Cardiac muscle cell (in vitro differentiated cells and primary cell): ENCODE data around the gene MINDY4. TPM values are rescaled to one million over a fixed set of nuclear protein-coding genes. Genes with fewer than 3 reads are reported as not detected.

Source experiments
- DNase-seq, 2 donors: peaks; one replicate each; pipeline versions ENCODE4 v3.0.0 to v3.0.0-alpha.2; 2010 to 2017; ENCODE audit warnings: low read depth in 1 of 2, low spot score in 1 of 2
- H3K27ac ChIP-seq: fragments of 200-600 bp; sonication (generic); 2 replicates; pipeline ENCODE4 v1.5.1; 2016
- H3K27me3 ChIP-seq: fragments of 200-600 bp; sonication (generic); 2 replicates; pipeline ENCODE4 v1.6.0; 2016; ENCODE audit warnings: control low read depth
- H3K36me3 ChIP-seq: fragments of 200-600 bp; sonication (generic); 2 replicates; pipeline ENCODE4 v1.5.1; 2016; ENCODE audit warnings: control low read depth
- H3K4me1 ChIP-seq: fragments of 200-600 bp; sonication (generic); 2 replicates; pipeline ENCODE4 v1.8.1; 2017; ENCODE audit warnings: low read depth, mild to moderate bottlenecking, mixed run types
- H3K4me3 ChIP-seq: fragments of 200-600 bp; sonication (generic); 2 replicates; pipeline ENCODE4 v1.5.1; 2016; ENCODE audit warnings: mild to moderate bottlenecking
- H3K9me3 ChIP-seq: fragments of 200-600 bp; sonication (generic); 2 replicates; pipeline ENCODE4 v1.5.1; 2017; ENCODE audit warnings: low read depth, mild to moderate bottlenecking, control low read depth
- CTCF ChIP-seq: IDR thresholded peaks from 2 replicates; pipeline ENCODE4 v1.5.1; 2012; ENCODE audit warnings: low read depth, mild to moderate bottlenecking, low read length
- polyA plus RNA-seq: library from polyadenylated mRNA; unstranded; fragments of >200 nt; fragmentation: Nextera tagmentation; extraction: Ambion mirVana; gene quantifications from 2 replicates; pipeline ENCODE4 v1.2.1, GENCODE V29; 2016
- total RNA-seq: library from RNA; depleted of rRNA; stranded (reverse); fragments of >200 nt; gene quantifications from 2 replicates; pipeline ENCODE4 v1.2.3, GENCODE V29; 2016

The MINDY4 gene
- total and polyA plus RNA-seq, 2 experiments from 2014 or later = 2.7 to 7.5 TPM

GRCh38 chr7:30852744-30853288 lies 81.6 kb downstream of the MINDY4 start:
- Histone ChIP-seq H3K27ac (no peak overlapping the region), H3K4me3 (no peak overlapping the region), H3K4me1 (no peaks in the 10 kb centered on the region), H3K9me3 (no peaks in the 10 kb centered on the region), H3K36me3 (no peaks in the 10 kb centered on the region), H3K27me3 (no peaks in the 10 kb centered on the region)
- TF ChIP-seq CTCF = no peak
- DNase-seq = no peak

- no peak for TF ChIP-seq CTCF
- no peaks in the 10 kb centered on the region for H3K4me1 ChIP-seq
- no peaks in the 10 kb centered on the region for H3K27me3 ChIP-seq
- no peaks in the 10 kb centered on the region for H3K9me3 ChIP-seq
- H3K36me3 ChIP-seq = no peaks in the 10 kb centered on the region
- no peak overlapping the region for H3K27ac ChIP-seq
- no peak overlapping the region for H3K4me3 ChIP-seq
- DNase-seq = no peak
Observed at GRCh38 chr7:30853576-30853975, 82.4 kb downstream of the MINDY4 start.

GRCh38 chr7:30855936-30856335 lies 84.7 kb downstream of the MINDY4 start:
- TF ChIP-seq CTCF = no peak
- H3K4me1 ChIP-seq = no peaks in the 10 kb centered on the region
- H3K27me3 ChIP-seq = no peaks in the 10 kb centered on the region
- no peaks in the 10 kb centered on the region for H3K9me3 ChIP-seq
- no peak for DNase-seq
- H3K4me3 ChIP-seq = no peak overlapping the region
- no peak overlapping the region for H3K27ac ChIP-seq
- H3K36me3 ChIP-seq = no peaks in the 10 kb centered on the region

GRCh38 chr7:30858576-30858975 lies 87.4 kb downstream of the MINDY4 start:
- Histone ChIP-seq H3K36me3 (no peaks in the 10 kb centered on the region), H3K27ac (no peak overlapping the region), H3K27me3 (no peaks in the 10 kb centered on the region), H3K4me3 (no peak overlapping the region), H3K4me1 (no peaks in the 10 kb centered on the region), H3K9me3 (no peaks in the 10 kb centered on the region)
- TF ChIP-seq CTCF = no peak
- DNase-seq = no peak

GRCh38 chr7:30859202-30859939 lies 88.2 kb downstream of the MINDY4 start:
- DNase-seq = no peak
- TF ChIP-seq CTCF = no peak
- no peak overlapping the region for H3K27ac ChIP-seq
- H3K36me3 ChIP-seq = no peaks in the 10 kb centered on the region
- no peak overlapping the region for H3K4me3 ChIP-seq
- H3K4me1 ChIP-seq = peaks cover 7% of the 10 kb centered on the region
- no peaks in the 10 kb centered on the region for H3K27me3 ChIP-seq
- H3K9me3 ChIP-seq = no peaks in the 10 kb centered on the region
